ENCODE results near the gene GPR108.

DNA sequence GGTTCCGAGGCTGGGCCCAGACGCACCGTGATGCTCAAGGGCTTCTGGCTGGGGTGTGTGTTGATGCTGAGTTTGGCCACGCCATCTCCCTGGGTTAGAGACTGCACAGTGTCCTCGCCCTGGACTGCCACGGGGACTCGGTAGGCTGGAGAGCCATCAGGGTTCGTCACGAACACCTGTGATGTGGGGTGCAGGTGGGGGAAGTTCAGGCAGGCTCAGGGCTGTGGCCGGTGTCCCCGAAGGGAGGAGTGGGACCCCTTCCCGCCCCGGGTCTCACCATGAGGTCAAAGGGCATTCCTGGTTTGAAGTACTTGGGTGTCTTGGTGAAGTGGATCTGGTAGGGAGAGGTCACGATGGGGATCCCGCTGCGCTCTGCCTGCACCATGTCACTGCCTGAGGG is 25.1 kb downstream of the GPR108 start:
- no peak for TF ChIP-seq EZH2phosphoT487 (IDR thresholded peaks at IDR 0.05; ENCODE audit: borderline replicate concordance)
- TF ChIP-seq, protein P1, sequence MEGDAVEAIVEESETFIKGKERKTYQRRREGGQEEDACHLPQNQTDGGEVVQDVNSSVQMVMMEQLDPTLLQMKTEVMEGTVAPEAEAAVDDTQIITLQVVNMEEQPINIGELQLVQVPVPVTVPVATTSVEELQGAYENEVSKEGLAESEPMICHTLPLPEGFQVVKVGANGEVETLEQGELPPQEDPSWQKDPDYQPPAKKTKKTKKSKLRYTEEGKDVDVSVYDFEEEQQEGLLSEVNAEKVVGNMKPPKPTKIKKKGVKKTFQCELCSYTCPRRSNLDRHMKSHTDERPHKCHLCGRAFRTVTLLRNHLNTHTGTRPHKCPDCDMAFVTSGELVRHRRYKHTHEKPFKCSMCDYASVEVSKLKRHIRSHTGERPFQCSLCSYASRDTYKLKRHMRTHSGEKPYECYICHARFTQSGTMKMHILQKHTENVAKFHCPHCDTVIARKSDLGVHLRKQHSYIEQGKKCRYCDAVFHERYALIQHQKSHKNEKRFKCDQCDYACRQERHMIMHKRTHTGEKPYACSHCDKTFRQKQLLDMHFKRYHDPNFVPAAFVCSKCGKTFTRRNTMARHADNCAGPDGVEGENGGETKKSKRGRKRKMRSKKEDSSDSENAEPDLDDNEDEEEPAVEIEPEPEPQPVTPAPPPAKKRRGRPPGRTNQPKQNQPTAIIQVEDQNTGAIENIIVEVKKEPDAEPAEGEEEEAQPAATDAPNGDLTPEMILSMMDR (conservative IDR thresholded peaks at IDR 0.05; ENCODE audit: low read length): no peak
